Neural progenitor cell (in vitro differentiated cells): ENCODE measurements around the gene ULK3. TPM values are rescaled to one million over a fixed set of nuclear protein-coding genes. Genes with fewer than 3 reads are reported as not detected.

ENCODE experiments used
- DNase-seq: peaks from one replicate; pipeline ENCODE4 v3.0.0-alpha.2; 2016; ENCODE audit warnings: low spot score
- H2AFZ ChIP-seq: fragments of 200-600 bp; sonication (generic); replicated peaks from 2 replicates; pipeline ENCODE4 v1.6.1; 2016; ENCODE audit warnings: antibody characterized with exemption
- H3F3A ChIP-seq: fragments of 200-600 bp; sonication (generic); 2 replicates; pipeline ENCODE4 v1.6.1; 2016; ENCODE audit warnings: antibody characterized with exemption, low read depth
- H3K27ac ChIP-seq: fragments of 200-600 bp; sonication (generic); 2 replicates; pipeline ENCODE4 v1.5.1; 2016; ENCODE audit warnings: mild to moderate bottlenecking
- H3K27me3 ChIP-seq: fragments of 200-600 bp; sonication (generic); 2 replicates; pipeline ENCODE4 v1.6.1; 2016; ENCODE audit warnings: mild to moderate bottlenecking, moderate library complexity
- H3K36me3 ChIP-seq: fragments of 200-600 bp; sonication (generic); 2 replicates; pipeline ENCODE4 v1.5.1; 2016
- H3K4me1 ChIP-seq: fragments of 200-600 bp; sonication (generic); 2 replicates; pipeline ENCODE4 v1.6.1; 2016; ENCODE audit warnings: mixed run types
- H3K4me2 ChIP-seq: fragments of 200-600 bp; sonication (generic); 2 replicates; pipeline ENCODE4 v1.6.1; 2016
- H3K4me3 ChIP-seq: fragments of 200-600 bp; sonication (generic); 2 replicates; pipeline ENCODE4 v1.5.1; 2016
- H3K79me2 ChIP-seq: fragments of 200-600 bp; sonication (generic); 2 replicates; pipeline ENCODE4 v1.6.1; 2016; ENCODE audit warnings: low read depth
- H3K9ac ChIP-seq: fragments of 200-600 bp; sonication (generic); 2 replicates; pipeline ENCODE4 v1.6.1; 2016
- H3K9me3 ChIP-seq: fragments of 200-600 bp; sonication (generic); 2 replicates; pipeline ENCODE4 v1.5.1; 2016; ENCODE audit warnings: low read depth
- H4K20me1 ChIP-seq: fragments of 200-600 bp; sonication (generic); 2 replicates; pipeline ENCODE4 v1.6.1; 2016; ENCODE audit warnings: low read depth
- H3K27ac Mint-ChIP-seq: 3 replicates; pipeline ENCODE4 v1.8.0; 2021; ENCODE audit warnings: mixed read lengths
- H3K27me3 Mint-ChIP-seq: 2 replicates; pipeline ENCODE4 v1.8.0; 2022; ENCODE audit warnings: low read depth, mild to moderate bottlenecking, inconsistent platforms, moderate library complexity, mixed read lengths; ENCODE audit not compliant: insufficient read depth
- H3K36me3 Mint-ChIP-seq: 3 replicates; pipeline ENCODE4 v1.8.0; 2021; ENCODE audit warnings: mixed read lengths
- H3K4me1 Mint-ChIP-seq: 3 replicates; pipeline ENCODE4 v1.8.0; 2021; ENCODE audit warnings: mixed read lengths
- H3K4me3 Mint-ChIP-seq: 3 replicates; pipeline ENCODE4 v1.8.0; 2021; ENCODE audit warnings: mild to moderate bottlenecking, moderate library complexity, mixed read lengths
- H3K9me3 Mint-ChIP-seq: 3 replicates; pipeline ENCODE4 v1.8.0; 2020; ENCODE audit warnings: mixed read lengths
- CTCF ChIP-seq: fragments of 200-600 bp; sonication (generic); IDR thresholded peaks from 2 replicates; pipeline ENCODE4 v1.5.1; 2017; ENCODE audit warnings: antibody characterized with exemption, mild to moderate bottlenecking
- EZH2 ChIP-seq: fragments of 200-600 bp; sonication (generic); IDR thresholded peaks from 2 replicates; pipeline ENCODE4 v1.6.1; 2017; ENCODE audit warnings: antibody characterized with exemption, mild to moderate bottlenecking, moderate library complexity
- EZH2phosphoT487 ChIP-seq: fragments of 200-600 bp; sonication (generic); IDR thresholded peaks from 2 replicates; pipeline ENCODE4 v1.6.1; 2017; ENCODE audit warnings: antibody characterized with exemption
- total RNA-seq: library from RNA; depleted of rRNA; stranded (reverse); fragments of >200 nt; gene quantifications from 2 replicates; pipeline ENCODE4 v1.2.3, GENCODE V29; 2015; ENCODE audit warnings: low replicate concordance

ULK3 gene
- total RNA-seq, 1 donor from 2014 or later: 22.7 TPM

DNA sequence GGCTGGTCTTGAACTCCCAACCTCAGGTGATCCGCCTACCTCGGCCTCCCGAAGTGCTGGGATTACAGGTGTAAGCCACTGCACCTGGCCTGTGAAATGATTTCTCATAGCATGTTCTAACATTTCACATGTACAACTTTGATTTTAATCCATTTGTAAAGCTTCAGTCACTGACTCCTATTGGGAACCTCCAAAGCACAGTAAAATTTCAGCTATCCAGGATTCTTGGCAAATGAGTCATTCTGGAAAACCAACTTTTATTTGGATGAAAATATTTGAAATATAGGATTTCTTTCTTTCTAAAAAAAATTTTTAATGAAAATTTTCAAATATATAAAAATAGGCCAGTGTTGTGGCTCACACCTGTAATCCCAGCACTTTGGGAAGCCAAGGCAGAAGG is 33.0 kb downstream of the ULK3 start:
- H3K27ac Mint-ChIP-seq: no peak overlapping the region
- peaks cover under 1% of the 10 kb centered on the region for H3K36me3 Mint-ChIP-seq
- no peaks in the 10 kb centered on the region for H3K9me3 ChIP-seq
- peaks cover 4% of the 10 kb centered on the region for H3K4me1 ChIP-seq
- H3K4me3 ChIP-seq: no peak overlapping the region
- no peaks in the 10 kb centered on the region for H3K36me3 ChIP-seq
- no peaks in the 10 kb centered on the region for H3K27me3 ChIP-seq
- no peaks in the 10 kb centered on the region for H3F3A ChIP-seq
- H3K4me2 ChIP-seq: no peak overlapping the region
- no peak overlapping the region for H2AFZ ChIP-seq
- H3K4me3 Mint-ChIP-seq: no peak overlapping the region
- no peak overlapping the region for H3K27ac ChIP-seq
- peaks cover 8% of the 10 kb centered on the region for H3K27me3 Mint-ChIP-seq
- no peak for DNase-seq
- H3K9ac ChIP-seq: no peak overlapping the region
- H3K79me2 ChIP-seq: no peaks in the 10 kb centered on the region
- TF ChIP-seq EZH2 (no peak), EZH2phosphoT487 (no peak), CTCF (no peak)
- H3K4me1 Mint-ChIP-seq: peaks cover 8% of the 10 kb centered on the region
- H3K9me3 Mint-ChIP-seq: no peaks in the 10 kb centered on the region
- no peaks in the 10 kb centered on the region for H4K20me1 ChIP-seq

DNA sequence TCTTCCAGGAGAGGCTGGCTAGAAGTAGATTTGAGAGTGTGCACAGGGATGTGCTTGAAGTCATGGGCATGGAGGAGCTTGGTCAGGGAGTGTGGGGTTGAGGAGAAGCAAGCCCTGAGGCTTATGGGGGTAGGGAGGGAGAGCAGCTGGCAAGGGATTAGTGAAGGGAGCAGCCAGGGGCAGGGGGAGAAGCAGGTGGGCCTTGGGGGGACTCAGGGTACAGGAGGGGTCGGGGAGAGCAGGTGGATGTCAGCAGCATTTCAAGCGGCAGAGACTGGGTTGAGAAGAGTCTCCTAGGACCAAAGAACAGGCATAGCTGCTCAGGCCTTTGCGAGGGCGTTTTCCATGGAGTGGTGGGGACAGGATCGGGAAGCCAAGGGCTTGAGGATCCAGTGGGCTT is 33.7 kb downstream of the ULK3 start:
- H3K27ac ChIP-seq: no peak overlapping the region
- H3K4me1 ChIP-seq: peaks cover 4% of the 10 kb centered on the region
- no peaks in the 10 kb centered on the region for H3K9me3 ChIP-seq
- H3K27me3 ChIP-seq: no peaks in the 10 kb centered on the region
- no peaks in the 10 kb centered on the region for H3K79me2 ChIP-seq
- Mint-ChIP-seq H3K4me1 (peaks cover 8% of the 10 kb centered on the region), H3K36me3 (peaks cover 3% of the 10 kb centered on the region), H3K4me3 (no peak overlapping the region), H3K9me3 (no peaks in the 10 kb centered on the region), H3K27me3 (peaks cover 6% of the 10 kb centered on the region), H3K27ac (no peak overlapping the region)
- no peak for DNase-seq
- no peak overlapping the region for H3K9ac ChIP-seq
- H2AFZ ChIP-seq: no peak overlapping the region
- H3K4me3 ChIP-seq: no peak overlapping the region
- no peak overlapping the region for H3K4me2 ChIP-seq
- TF ChIP-seq EZH2phosphoT487: no peak
- no peak for TF ChIP-seq EZH2
- TF ChIP-seq CTCF: no peak
- H4K20me1 ChIP-seq: no peaks in the 10 kb centered on the region
- no peaks in the 10 kb centered on the region for H3F3A ChIP-seq
- no peaks in the 10 kb centered on the region for H3K36me3 ChIP-seq

GRCh38 chr15:74808840-74809229 is 34.1 kb downstream of the ULK3 start:
- Mint-ChIP-seq H3K27ac (no peak overlapping the region), H3K36me3 (peaks cover 7% of the 10 kb centered on the region), H3K4me1 (peaks cover 8% of the 10 kb centered on the region), H3K9me3 (no peaks in the 10 kb centered on the region), H3K4me3 (no peak overlapping the region), H3K27me3 (peaks cover 6% of the 10 kb centered on the region)
- no peak overlapping the region for H3K4me3 ChIP-seq
- H3K4me1 ChIP-seq: peaks cover 4% of the 10 kb centered on the region
- no peak overlapping the region for H3K4me2 ChIP-seq
- TF ChIP-seq CTCF: peak; percentile 50
- no peak for TF ChIP-seq EZH2
- no peak for TF ChIP-seq EZH2phosphoT487
- no peak overlapping the region for H3K9ac ChIP-seq
- H3K36me3 ChIP-seq: no peaks in the 10 kb centered on the region
- peak; percentile 72 for DNase-seq
- no peak overlapping the region for H3K27ac ChIP-seq
- H2AFZ ChIP-seq: no peak overlapping the region
- no peaks in the 10 kb centered on the region for H4K20me1 ChIP-seq
- H3K79me2 ChIP-seq: no peaks in the 10 kb centered on the region
- no peaks in the 10 kb centered on the region for H3F3A ChIP-seq
- no peaks in the 10 kb centered on the region for H3K27me3 ChIP-seq
- no peaks in the 10 kb centered on the region for H3K9me3 ChIP-seq
